ENCODE measurements around the gene ODAM. TPM values are rescaled to one million over a fixed set of nuclear protein-coding genes. Genes with fewer than 3 reads are reported as not detected.

Gene ODAM, protein sequence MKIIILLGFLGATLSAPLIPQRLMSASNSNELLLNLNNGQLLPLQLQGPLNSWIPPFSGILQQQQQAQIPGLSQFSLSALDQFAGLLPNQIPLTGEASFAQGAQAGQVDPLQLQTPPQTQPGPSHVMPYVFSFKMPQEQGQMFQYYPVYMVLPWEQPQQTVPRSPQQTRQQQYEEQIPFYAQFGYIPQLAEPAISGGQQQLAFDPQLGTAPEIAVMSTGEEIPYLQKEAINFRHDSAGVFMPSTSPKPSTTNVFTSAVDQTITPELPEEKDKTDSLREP
- polyA plus RNA-seq (2011; rRNA removed) = not detected in 2 replicates
- not detected in 2 replicates for polyA minus RNA-seq (2011; rRNA and poly(A)+ RNA removed)

DNA sequence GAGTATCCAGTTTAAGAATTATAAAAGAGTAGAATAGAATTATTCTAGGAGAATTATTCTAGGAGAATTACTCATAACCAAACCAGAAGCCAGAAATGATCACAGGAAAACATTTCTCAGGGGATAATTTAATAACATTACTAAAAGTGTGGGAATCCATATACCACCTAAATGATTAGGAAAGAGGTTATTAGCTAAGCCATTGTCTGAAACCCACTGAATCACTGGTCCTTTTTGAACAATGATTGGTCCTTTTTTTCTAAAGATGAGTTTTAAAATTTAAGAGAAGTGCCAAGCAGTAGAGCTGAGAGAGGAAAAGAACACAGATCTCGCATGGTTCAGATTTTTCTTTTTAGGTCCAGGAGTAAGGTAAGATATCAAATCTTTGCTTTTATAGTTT is at the start of gene ODAM:
TSS of gene ODAM (plus strand) at position 301 of the 400 bp plus-strand sequence. CDS start 819 bp downstream, outside the sequence.
- CTCF ChIA-PET = no interaction called here
- Histone ChIP-seq H3K27me3 (ENCODE audit: control insufficient read depth, insufficient read depth, low read length) (no peaks in the 10 kb centered on the region), H3K4me3 (ENCODE audit: low read depth, low read length) (no peak within 1 kb of the TSS), H3K36me3 (ENCODE audit: control insufficient read depth, insufficient read depth, low read length) (no peaks in the 10 kb centered on the region)
- TF ChIP-seq, protein P1, sequence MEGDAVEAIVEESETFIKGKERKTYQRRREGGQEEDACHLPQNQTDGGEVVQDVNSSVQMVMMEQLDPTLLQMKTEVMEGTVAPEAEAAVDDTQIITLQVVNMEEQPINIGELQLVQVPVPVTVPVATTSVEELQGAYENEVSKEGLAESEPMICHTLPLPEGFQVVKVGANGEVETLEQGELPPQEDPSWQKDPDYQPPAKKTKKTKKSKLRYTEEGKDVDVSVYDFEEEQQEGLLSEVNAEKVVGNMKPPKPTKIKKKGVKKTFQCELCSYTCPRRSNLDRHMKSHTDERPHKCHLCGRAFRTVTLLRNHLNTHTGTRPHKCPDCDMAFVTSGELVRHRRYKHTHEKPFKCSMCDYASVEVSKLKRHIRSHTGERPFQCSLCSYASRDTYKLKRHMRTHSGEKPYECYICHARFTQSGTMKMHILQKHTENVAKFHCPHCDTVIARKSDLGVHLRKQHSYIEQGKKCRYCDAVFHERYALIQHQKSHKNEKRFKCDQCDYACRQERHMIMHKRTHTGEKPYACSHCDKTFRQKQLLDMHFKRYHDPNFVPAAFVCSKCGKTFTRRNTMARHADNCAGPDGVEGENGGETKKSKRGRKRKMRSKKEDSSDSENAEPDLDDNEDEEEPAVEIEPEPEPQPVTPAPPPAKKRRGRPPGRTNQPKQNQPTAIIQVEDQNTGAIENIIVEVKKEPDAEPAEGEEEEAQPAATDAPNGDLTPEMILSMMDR (IDR thresholded peaks at IDR 0.05; ENCODE audit: insufficient read depth, low read depth, low read length) = no peak
- POLR2A ChIA-PET = no interaction called here
- DNase-seq (ENCODE audit: low read depth) = no peak

DNA sequence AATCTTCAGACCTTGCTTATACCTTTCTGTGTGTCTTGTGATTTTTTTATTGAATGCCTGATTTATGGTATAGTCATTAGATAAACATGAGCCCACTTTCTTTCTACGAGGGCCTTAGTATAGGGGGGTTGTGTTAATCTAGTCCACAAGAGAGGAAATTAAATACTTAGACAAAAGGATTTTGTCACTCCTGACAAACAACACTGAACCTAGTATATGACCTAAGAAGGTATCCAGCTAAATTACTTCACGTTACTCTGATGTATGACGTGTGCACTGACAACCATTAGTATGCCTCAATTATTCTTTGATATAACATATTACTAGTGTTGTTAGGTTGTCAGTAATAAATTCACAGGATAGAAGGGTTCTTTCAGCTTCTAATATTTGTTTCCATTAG is 44.3 kb upstream of the ODAM start:
- Histone ChIP-seq H3K27me3 (ENCODE audit: control insufficient read depth, insufficient read depth, low read length) (no peaks in the 10 kb centered on the region), H3K36me3 (ENCODE audit: control insufficient read depth, insufficient read depth, low read length) (no peaks in the 10 kb centered on the region), H3K4me3 (ENCODE audit: low read depth, low read length) (no peak overlapping the region)
- TF ChIP-seq, protein P1 (IDR thresholded peaks at IDR 0.05; ENCODE audit: insufficient read depth, low read depth, low read length) = no peak
- no peak for DNase-seq (ENCODE audit: low read depth)
- POLR2A ChIA-PET = no interaction called here
- CTCF ChIA-PET = no interaction called here

DNA sequence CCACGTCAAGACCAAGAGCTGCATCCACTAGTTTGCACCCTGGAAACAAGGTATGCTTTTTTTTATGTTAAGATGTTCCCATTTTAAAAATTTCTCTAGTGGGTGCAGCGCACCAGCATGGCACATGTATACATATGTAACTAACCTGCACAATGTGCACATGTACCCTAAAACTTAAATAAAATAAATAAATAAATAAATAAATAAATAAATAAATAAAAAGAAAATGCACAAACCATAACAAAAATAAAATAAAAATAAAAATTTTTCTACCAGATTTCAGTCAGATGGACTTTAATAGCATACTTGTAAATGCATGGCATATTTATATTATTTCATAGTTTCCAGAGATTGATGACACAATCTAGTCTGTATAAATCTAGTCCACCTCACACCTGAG is 43.4 kb upstream of the ODAM start:
- Histone ChIP-seq H3K4me3 (ENCODE audit: low read depth, low read length) (no peak overlapping the region), H3K27me3 (ENCODE audit: control insufficient read depth, insufficient read depth, low read length) (no peaks in the 10 kb centered on the region), H3K36me3 (ENCODE audit: control insufficient read depth, insufficient read depth, low read length) (no peaks in the 10 kb centered on the region)
- CTCF ChIA-PET = no interaction called here
- TF ChIP-seq, protein P1 (IDR thresholded peaks at IDR 0.05; ENCODE audit: insufficient read depth, low read depth, low read length) = no peak
- no peak for DNase-seq (ENCODE audit: low read depth)
- POLR2A ChIA-PET = no interaction called here

DNA sequence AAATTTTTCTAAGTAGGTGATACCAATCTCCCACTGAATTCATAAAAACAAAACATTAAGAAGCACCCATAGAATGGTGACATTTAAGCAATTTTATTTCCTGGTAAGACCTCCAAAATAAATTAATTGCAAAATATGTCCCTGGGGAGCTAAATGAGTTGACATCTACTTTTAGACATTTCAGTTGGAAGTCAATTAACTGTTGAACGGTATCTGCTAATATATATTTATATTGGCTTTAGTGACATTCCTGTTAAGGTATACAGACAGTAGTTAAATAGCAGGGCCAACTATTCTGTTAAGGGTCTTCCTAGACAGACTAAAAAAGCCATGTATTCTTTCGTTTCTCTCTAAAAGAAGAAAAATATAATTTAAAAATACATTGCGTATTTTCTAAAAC is 41.6 kb upstream of the ODAM start, which contains the start of gene PRR27:
TSS of gene PRR27 (plus strand) at position 301 of the 400 bp plus-strand sequence. CDS start 139 bp downstream, outside the sequence.
- Histone ChIP-seq H3K4me3 (ENCODE audit: low read depth, low read length) (no peak within 1 kb of the TSS), H3K36me3 (ENCODE audit: control insufficient read depth, insufficient read depth, low read length) (no peaks in the 10 kb centered on the region), H3K27me3 (ENCODE audit: control insufficient read depth, insufficient read depth, low read length) (no peaks in the 10 kb centered on the region)
- ChIA-PET CTCF (no interaction called here), POLR2A (no interaction called here)
- DNase-seq (ENCODE audit: low read depth) = no peak
- TF ChIP-seq, protein P1 (IDR thresholded peaks at IDR 0.05; ENCODE audit: insufficient read depth, low read depth, low read length) = no peak

DNA sequence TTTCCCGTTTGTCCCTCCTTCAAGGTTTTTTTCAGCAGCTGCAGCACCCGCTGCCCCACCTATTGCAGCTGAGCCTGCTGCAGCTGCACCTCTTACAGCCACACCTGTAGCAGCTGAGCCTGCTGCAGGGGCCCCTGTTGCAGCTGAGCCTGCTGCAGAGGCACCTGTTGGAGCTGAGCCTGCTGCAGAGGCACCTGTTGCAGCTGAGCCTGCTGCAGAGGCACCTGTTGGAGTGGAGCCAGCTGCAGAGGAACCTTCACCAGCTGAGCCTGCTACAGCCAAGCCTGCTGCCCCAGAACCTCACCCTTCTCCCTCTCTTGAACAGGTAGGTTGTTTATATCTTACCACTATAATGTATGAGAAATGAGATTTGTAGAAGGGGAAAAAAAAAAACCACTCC is 36.9 kb upstream of the ODAM start:
- H3K4me3 ChIP-seq (ENCODE audit: low read depth, low read length) = no peak overlapping the region
- H3K36me3 ChIP-seq (ENCODE audit: control insufficient read depth, insufficient read depth, low read length) = no peaks in the 10 kb centered on the region
- DNase-seq (ENCODE audit: low read depth) = no peak
- TF ChIP-seq, protein P1 (IDR thresholded peaks at IDR 0.05; ENCODE audit: insufficient read depth, low read depth, low read length) = no peak
- CTCF ChIA-PET = no interaction called here
- no peaks in the 10 kb centered on the region for H3K27me3 ChIP-seq (ENCODE audit: control insufficient read depth, insufficient read depth, low read length)
- POLR2A ChIA-PET = no interaction called here
